ENCODE results near the gene DCDC1. TPM values are rescaled to one million over a fixed set of nuclear protein-coding genes. Genes with fewer than 3 reads are reported as not detected.

DCDC1 gene
- total RNA-seq, 1 donor from 2014 or later: not detected

DNA sequence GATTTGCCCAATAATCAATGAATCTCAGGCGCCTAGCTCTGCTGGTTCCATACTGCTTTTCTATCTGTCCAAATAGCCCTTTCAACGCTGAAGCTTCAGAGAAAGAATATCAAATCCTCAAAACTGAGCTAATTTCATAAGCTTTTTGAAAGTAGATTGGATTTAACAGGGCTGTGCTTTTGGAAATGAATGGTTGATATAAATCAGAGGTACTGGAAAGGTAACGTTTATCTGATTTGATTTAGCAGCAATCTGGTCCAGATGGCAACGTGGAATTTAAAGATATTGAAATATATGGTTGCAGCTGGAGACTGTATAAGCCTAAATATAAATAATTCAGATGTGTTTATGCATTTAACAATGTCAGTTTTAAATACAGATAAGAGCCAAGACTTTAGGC lies 553.9 kb downstream of the DCDC1 start:
- ATAC-seq (ENCODE audit: low read depth) (no peak), DNase-seq (no peak)
- intact Hi-C loops (cut with micrococcal nuclease): no loop called here
- H3K27ac Mint-ChIP-seq: no peak overlapping the region
- no peaks in the 10 kb centered on the region for H3K4me1 Mint-ChIP-seq
- CTCF ChIA-PET: no interaction called here
- no peaks in the 10 kb centered on the region for H3K36me3 Mint-ChIP-seq (ENCODE audit: low read depth)
- TF ChIP-seq, protein P1, sequence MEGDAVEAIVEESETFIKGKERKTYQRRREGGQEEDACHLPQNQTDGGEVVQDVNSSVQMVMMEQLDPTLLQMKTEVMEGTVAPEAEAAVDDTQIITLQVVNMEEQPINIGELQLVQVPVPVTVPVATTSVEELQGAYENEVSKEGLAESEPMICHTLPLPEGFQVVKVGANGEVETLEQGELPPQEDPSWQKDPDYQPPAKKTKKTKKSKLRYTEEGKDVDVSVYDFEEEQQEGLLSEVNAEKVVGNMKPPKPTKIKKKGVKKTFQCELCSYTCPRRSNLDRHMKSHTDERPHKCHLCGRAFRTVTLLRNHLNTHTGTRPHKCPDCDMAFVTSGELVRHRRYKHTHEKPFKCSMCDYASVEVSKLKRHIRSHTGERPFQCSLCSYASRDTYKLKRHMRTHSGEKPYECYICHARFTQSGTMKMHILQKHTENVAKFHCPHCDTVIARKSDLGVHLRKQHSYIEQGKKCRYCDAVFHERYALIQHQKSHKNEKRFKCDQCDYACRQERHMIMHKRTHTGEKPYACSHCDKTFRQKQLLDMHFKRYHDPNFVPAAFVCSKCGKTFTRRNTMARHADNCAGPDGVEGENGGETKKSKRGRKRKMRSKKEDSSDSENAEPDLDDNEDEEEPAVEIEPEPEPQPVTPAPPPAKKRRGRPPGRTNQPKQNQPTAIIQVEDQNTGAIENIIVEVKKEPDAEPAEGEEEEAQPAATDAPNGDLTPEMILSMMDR (IDR thresholded peaks at IDR 0.05): no peak
- POLR2A ChIA-PET: no interaction called here
- H3K27me3 Mint-ChIP-seq: no peaks in the 10 kb centered on the region
- no peaks in the 10 kb centered on the region for H3K9me3 Mint-ChIP-seq
- H3K4me3 Mint-ChIP-seq: no peak overlapping the region

DNA sequence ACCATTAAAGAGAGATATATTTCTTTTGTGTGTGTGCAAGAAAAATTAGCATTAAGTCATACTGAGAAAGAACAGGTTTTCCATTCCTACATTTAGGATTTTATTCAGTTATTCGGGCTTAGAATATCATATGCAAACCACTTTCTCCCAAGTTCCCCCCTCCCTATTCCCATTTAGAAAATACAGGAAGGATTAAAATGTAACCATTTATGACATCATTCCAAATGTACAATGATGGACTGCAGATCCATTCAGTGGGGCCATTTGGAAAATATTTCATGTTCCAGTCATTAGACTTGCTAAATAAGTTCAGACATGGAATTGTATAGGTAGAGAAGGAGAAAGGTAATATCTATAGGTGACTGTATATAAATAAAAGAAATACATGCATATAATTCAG lies 554.8 kb downstream of the DCDC1 start:
- POLR2A ChIA-PET: no interaction called here
- Mint-ChIP-seq H3K4me1 (no peaks in the 10 kb centered on the region), H3K4me3 (no peak overlapping the region), H3K27me3 (no peaks in the 10 kb centered on the region), H3K27ac (no peak overlapping the region), H3K36me3 (ENCODE audit: low read depth) (no peaks in the 10 kb centered on the region), H3K9me3 (no peaks in the 10 kb centered on the region)
- intact Hi-C loops (cut with micrococcal nuclease): no loop called here
- CTCF ChIA-PET: no interaction called here
- no peak for ATAC-seq (ENCODE audit: low read depth)
- no peak for DNase-seq
- TF ChIP-seq, protein P1 (IDR thresholded peaks at IDR 0.05): no peak

Other genes with a start within 250 kb of the DCDC1 start
- gene DNAJC24, start 121 bp upstream of the DCDC1 start, total RNA-seq: 21.2 and 26.3 TPM in 2 replicates
- 16.6 and 17.9 TPM in 2 replicates for gene IMMP1L, start 139.9 kb upstream of the DCDC1 start, total RNA-seq
- 20.4 and 25.5 TPM in 2 replicates for gene ELP4, start 140.0 kb upstream of the DCDC1 start, total RNA-seq

Data from activated B cell treated with CpG ODN at 0.5 μM for 24 hours (primary cell).